ENCODE data around the gene GOLGA8O.
"Not testable (repeated sequence)": the region's sequence is repeated elsewhere in the genome, so short reads cannot be mapped to it uniquely, and the experiment has no call there.

GOLGA8O gene

GRCh38 chr15:32455534-32455933, at the start of gene GOLGA8O:
Gene GOLGA8O, minus strand, starts transcription at chr15:32455634. Its CDS starts 98 bp downstream, at chr15:32455536.
- DNase-seq = not testable (repeated sequence)

DNA sequence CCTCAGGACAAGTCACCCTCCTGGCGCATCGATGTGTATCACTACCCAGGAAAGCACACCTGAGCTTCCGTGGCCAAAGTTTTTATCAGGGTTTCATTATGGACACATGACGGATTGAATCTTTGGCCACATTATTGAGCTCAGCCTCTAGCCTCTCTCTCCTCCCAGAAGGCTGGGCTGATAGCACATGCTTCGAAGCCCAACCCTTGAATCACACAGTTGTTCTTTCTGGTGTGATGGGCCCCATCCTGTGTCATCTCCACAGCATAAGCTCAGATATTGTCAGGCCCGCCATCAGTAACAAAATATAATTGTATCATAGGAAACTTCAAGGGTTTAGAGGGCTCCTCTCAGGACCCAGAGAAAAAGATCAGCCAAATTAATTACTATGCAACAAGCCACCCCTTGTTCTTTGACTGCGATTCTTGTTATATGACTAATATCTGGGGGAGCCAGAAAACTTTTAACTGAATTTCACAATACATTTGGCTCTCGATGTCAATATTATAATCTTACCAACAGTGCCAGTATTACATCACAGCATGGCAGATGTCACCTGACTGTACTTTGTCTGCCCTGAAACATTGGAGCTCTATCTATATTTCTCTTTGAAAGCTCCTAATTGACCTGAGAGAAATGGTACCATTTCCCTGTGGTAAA, 48.8 kb upstream of the GOLGA8O start:
- not testable (repeated sequence) for DNase-seq

GRCh38 chr15:32502946-32503345, 47.5 kb upstream of the GOLGA8O start:
- DNase-seq = not testable (repeated sequence)

DNA sequence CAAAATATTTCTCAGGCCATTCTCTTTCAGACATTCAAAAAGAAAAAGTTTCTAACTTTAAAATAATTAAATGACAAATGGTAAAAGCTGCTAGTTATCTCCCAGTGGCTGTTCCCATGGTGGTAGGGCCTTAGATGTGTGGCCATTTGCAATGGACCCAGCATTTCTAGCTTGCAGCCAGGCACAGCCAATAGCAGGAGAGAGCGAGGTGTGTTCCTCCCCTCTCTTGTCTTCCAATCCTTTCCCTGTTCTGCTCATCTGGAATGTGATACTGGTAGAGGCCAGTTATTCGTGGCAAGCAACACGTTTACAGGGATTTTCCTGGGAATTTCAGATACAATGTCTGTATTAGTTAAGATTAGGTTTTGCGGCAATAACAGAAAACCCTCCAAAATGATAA, 37.3 kb upstream of the GOLGA8O start:
- not testable (repeated sequence) for DNase-seq

DNA sequence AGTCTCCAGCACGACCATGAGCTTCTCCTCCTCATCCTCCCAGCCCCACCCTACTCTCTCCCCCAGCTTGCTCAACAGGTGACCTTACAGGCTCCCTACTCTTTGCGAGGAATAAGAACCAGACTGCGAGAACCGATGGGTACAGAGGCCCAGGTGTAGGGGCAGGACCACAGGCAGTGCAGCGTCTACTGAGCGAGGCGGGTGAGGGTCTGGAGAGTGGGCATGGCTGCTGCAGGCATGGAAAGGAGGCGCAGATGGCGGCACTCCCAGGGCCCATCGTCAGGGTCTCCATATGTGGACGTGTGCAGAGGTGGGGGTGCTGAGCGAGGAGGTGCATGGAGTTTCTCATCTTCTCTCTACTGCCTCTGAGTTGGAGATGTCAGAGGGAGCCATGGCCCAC, 31.0 kb upstream of the GOLGA8O start:
- DNase-seq = not testable (repeated sequence)

- not testable (repeated sequence) for DNase-seq
These were observed 27.9 kb upstream of the GOLGA8O start for GRCh38 chr15:32483377-32483776.

DNA sequence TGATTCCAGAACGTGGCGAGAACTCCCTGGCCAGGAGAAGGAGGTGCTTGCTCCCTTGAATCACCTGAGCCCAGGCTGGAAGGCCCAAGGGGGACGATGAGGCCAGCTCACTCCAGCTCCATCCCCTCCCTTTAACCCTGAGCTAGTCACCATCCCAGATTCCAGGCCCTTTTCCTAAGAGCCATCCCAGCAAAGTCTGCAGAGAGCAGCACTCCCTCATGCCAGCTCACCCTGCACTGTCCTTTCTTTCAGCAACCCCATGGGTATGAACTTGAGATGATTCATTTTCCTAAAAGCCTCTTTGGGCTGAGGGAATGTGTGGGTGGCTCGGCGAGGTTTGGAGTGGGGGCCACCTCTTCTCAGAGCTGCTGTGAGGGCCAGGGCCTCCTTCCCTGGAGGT, 26.2 kb upstream of the GOLGA8O start:
- not testable (repeated sequence) for DNase-seq

- not testable (repeated sequence) for DNase-seq
These were observed 12.6 kb upstream of the GOLGA8O start for GRCh38 chr15:32468076-32468475.

DNA sequence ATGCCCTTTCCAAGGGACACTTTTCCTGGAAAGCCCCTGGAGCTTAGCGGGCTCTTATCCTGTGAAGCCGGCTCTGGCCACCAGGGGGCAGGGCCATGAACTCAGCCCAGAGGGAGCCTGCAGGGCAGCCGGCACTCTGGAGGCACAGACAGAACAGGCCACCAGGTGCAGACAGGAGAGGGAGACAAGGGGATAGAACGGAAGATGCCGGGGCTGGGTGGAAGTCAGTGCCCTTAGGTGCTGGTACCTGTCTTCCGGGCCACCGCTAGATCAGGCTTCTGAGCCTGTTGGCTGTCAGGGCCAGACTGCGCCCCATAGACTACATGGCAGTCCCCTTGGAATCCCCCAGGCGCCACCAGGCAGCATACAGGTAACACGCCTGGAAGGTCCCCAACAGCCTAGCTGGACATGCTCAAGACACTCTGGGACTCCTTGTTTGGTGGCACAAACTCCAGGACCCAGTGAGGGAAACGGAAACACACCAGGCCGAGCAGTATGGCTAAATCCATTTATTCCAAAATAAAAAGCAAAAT, 14.9 kb downstream of the GOLGA8O start:
- DNase-seq = not testable (repeated sequence)

- DNase-seq = not testable (repeated sequence)
These were observed 21.1 kb downstream of the GOLGA8O start for GRCh38 chr15:32434102-32434963.

- not testable (repeated sequence) for DNase-seq
These were observed 27.8 kb downstream of the GOLGA8O start for GRCh38 chr15:32427635-32428034.

GRCh38 chr15:32426511-32426910, 28.9 kb downstream of the GOLGA8O start:
- not testable (repeated sequence) for DNase-seq

DNA sequence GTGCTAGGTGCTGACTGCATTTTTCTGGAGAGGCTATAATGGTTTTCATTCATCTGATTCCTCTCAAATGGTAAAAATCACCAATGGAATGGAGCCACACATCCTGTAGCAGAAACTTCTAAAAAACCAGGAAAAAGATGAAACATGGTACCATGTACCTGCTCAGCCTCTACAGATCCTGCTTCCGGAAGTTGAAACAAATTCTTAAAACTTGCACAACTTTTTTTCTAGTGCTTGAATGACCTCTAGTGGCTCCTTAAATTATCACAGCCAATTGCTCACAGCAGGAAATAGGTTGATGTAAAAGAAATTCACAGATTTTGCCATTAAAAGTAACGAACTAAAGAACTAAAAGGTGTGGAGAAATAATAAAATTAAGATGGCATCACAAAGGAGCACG, 47.5 kb downstream of the GOLGA8O start:
- DNase-seq = not testable (repeated sequence)

DNA sequence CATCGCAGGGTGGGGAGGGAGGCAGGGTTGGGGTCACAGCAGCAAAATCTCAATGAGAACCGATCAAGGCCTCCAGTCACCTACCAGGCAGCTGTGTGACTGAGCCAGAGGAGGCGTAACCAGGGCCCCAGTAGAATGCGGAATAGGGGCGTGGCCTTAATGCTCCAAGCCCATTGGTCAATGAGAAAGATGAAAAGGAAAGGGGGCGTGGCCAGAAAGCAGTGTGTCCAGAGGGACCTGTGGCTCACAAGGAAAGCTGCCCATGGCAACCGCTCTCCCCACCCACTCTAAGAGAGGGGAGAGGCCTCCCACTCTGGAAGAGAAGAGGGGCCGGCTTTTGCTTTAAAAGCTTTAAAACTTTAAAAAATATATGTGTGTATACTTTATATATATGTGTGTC, 52.2 kb downstream of the GOLGA8O start, which contains the start of gene GOLGA8K:
GOLGA8K (minus strand) TSS at position 101 of the 400 bp plus-strand sequence; CDS start at position 3, 98 bp downstream.
- not testable (repeated sequence) for DNase-seq

DNA sequence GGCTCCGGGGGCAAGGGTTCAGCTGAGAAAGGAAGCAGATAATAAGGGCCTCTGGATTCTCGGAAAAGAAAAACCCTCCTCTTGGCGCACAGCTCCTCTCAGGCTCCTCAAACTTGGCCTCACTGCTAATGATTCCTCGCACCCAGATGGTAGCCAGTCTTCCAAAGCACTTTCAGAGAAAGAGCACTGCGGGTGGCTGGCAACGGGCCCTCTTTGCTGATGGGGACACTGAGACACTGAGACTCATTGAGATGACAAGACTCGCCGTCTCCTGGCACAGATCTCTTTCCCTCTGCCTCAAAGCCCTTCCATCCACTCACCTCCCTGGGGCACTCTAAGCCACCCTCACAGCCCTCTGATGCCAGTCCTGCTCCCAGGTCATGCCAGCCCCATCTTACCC, 58.9 kb downstream of the GOLGA8O start:
- not testable (repeated sequence) for DNase-seq
